Neuron (in vitro differentiated cells): ENCODE measurements around the gene GJB4.

ENCODE experiments used
- H2AFZ ChIP-seq: one replicate; pipeline ENCODE4 v1.6.1; 2013; ENCODE audit warnings: low read depth, mild to moderate bottlenecking, inconsistent platforms, low read length, moderate library complexity
- H3K27me3 ChIP-seq: one replicate; pipeline ENCODE4 v1.6.1; 2013; ENCODE audit warnings: low read length; ENCODE audit not compliant: insufficient read depth
- H3K36me3 ChIP-seq: one replicate; pipeline ENCODE4 v1.6.1; 2013; ENCODE audit warnings: low read length; ENCODE audit not compliant: insufficient read depth
- H3K4me1 ChIP-seq: one replicate; pipeline ENCODE4 v1.6.1; 2013; ENCODE audit warnings: low read length; ENCODE audit not compliant: insufficient read depth
- H3K4me3 ChIP-seq: 2 replicates; pipeline ENCODE4 v1.5.1; 2013; ENCODE audit warnings: mild to moderate bottlenecking, low read length, moderate library complexity
- H3K9me3 ChIP-seq: one replicate; pipeline ENCODE4 v1.6.1; 2013; ENCODE audit warnings: low read length

The GJB4 gene

DNA sequence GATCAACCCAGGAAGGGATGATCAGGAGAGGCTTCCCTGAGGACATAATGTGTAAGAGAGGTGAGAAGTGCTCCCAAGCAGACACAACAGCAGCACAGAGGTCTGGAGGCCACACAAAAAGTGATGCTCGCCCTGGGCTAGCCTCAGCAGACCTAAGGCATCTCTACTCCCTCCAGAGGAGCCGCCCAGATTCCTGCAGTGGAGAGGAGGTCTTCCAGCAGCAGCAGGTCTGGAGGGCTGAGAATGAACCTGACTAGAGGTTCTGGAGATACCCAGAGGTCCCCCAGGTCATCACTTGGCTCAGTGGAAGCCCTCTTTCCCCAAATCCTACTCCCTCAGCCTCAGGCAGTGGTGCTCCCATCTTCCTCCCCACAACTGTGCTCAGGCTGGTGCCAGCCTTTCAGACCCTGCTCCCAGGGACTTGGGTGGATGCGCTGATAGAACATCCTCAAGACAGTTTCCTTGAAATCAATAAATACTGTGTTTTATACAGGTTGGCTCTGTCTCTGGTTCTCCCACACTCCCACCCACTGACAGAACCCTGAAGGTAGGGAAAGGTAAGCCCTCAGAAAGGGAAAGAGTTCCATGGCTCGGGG is 26.4 kb downstream of the GJB4 start:
- no peak overlapping the region for H2AFZ ChIP-seq
- no peak overlapping the region for H3K4me3 ChIP-seq
- H3K27me3 ChIP-seq = peaks cover 27% of the 10 kb centered on the region
- no peaks in the 10 kb centered on the region for H3K4me1 ChIP-seq
- H3K9me3 ChIP-seq = no peaks in the 10 kb centered on the region
- H3K36me3 ChIP-seq = no peaks in the 10 kb centered on the region

- Histone ChIP-seq H3K27me3 (peaks cover 19% of the 10 kb centered on the region), H3K4me1 (no peaks in the 10 kb centered on the region), H3K4me3 (no peak overlapping the region), H3K9me3 (no peaks in the 10 kb centered on the region), H2AFZ (no peak overlapping the region), H3K36me3 (no peaks in the 10 kb centered on the region)
These were observed 27.2 kb downstream of the GJB4 start for GRCh38 chr1:34786521-34787325.

DNA sequence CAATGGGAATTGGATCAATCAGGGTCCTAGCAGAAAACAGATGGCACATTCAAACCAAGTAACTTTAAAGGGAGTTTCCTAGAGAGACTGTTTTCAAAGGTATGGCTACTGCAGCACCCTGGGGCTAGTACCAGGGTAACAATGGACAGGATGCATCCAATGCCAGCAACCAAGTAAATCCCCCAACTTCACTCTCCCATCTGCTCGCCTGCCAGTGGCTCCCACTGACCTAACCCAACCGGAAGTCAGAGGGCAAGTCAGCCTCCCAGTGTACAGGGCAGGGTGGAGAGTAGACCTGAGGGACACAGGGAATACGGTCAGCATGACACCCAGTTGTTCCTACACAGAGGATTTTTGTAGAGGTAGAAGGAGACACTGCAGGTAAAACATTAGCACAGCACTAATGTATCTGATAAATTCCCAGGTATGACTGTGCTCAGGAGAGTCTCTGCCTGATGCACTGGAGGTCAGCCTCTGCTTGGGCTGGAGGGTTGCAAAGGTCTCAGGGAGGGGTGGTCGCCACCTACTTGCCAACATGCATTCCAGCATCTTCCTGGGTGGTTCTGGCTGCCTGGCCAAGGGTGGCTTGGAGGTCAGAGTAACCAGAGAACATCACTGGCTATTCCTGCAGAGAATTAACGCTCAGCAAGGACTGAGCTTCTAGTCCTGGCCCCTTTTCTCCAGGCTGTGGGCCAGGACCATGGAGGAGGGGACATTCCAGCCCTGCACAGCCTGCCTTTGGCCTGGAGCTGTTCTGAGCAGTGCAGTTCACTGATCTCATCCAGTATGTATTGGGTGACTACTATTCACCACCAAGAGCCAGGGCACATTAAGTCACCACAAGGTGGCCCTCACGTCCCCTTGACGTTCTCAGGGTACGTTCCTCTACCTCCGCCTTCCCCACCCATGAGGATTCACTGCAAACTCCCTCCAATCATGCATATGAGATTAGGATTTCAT is 28.2 kb downstream of the GJB4 start:
- Histone ChIP-seq H3K27me3 (peaks cover 9% of the 10 kb centered on the region), H3K4me1 (no peaks in the 10 kb centered on the region), H3K4me3 (no peak overlapping the region), H3K36me3 (no peaks in the 10 kb centered on the region), H3K9me3 (no peaks in the 10 kb centered on the region), H2AFZ (no peak overlapping the region)

- no peak overlapping the region for H2AFZ ChIP-seq
- no peaks in the 10 kb centered on the region for H3K4me1 ChIP-seq
- H3K9me3 ChIP-seq = no peaks in the 10 kb centered on the region
- no peaks in the 10 kb centered on the region for H3K36me3 ChIP-seq
- H3K4me3 ChIP-seq = no peak overlapping the region
- no peaks in the 10 kb centered on the region for H3K27me3 ChIP-seq
These were observed 31.4 kb downstream of the GJB4 start for GRCh38 chr1:34790985-34791384.

- Histone ChIP-seq H3K36me3 (no peaks in the 10 kb centered on the region), H3K4me1 (no peaks in the 10 kb centered on the region), H2AFZ (no peak overlapping the region), H3K4me3 (no peak overlapping the region), H3K27me3 (no peaks in the 10 kb centered on the region), H3K9me3 (no peaks in the 10 kb centered on the region)
These were observed 32.9 kb downstream of the GJB4 start for GRCh38 chr1:34792424-34792823.

- H3K4me3 ChIP-seq = no peak within 1 kb of the TSS
- no peak within 1 kb of the TSS for H2AFZ ChIP-seq
- H3K9me3 ChIP-seq = no peaks in the 10 kb centered on the region
- H3K27me3 ChIP-seq = no peaks in the 10 kb centered on the region
- H3K36me3 ChIP-seq = no peaks in the 10 kb centered on the region
- H3K4me1 ChIP-seq = no peaks in the 10 kb centered on the region
These were observed 33.6 kb downstream of the GJB4 start, which contains the start of gene GJA4 for GRCh38 chr1:34792868-34793727. Gene GJA4, plus strand, starts transcription at chr1:34792999. Its CDS starts 1,215 bp downstream, at chr1:34794214.

DNA sequence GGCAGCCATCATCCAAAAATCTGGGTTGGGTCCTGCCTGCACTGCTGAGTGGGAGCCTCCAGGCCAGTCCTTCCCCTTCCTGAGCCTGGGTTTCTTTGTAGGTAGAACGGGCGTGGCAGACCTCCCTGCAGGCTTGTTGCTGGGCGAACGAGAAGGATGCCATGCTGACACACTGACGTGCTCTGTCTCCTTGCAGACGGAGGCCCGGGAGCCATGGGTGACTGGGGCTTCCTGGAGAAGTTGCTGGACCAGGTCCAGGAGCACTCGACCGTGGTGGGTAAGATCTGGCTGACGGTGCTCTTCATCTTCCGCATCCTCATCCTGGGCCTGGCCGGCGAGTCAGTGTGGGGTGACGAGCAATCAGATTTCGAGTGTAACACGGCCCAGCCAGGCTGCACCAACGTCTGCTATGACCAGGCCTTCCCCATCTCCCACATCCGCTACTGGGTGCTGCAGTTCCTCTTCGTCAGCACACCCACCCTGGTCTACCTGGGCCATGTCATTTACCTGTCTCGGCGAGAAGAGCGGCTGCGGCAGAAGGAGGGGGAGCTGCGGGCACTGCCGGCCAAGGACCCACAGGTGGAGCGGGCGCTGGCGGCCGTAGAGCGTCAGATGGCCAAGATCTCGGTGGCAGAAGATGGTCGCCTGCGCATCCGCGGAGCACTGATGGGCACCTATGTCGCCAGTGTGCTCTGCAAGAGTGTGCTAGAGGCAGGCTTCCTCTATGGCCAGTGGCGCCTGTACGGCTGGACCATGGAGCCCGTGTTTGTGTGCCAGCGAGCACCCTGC is 34.7 kb downstream of the GJB4 start:
- H3K27me3 ChIP-seq = no peaks in the 10 kb centered on the region
- no peak overlapping the region for H3K4me3 ChIP-seq
- H3K36me3 ChIP-seq = no peaks in the 10 kb centered on the region
- no peaks in the 10 kb centered on the region for H3K9me3 ChIP-seq
- no peaks in the 10 kb centered on the region for H3K4me1 ChIP-seq
- no peak overlapping the region for H2AFZ ChIP-seq

DNA sequence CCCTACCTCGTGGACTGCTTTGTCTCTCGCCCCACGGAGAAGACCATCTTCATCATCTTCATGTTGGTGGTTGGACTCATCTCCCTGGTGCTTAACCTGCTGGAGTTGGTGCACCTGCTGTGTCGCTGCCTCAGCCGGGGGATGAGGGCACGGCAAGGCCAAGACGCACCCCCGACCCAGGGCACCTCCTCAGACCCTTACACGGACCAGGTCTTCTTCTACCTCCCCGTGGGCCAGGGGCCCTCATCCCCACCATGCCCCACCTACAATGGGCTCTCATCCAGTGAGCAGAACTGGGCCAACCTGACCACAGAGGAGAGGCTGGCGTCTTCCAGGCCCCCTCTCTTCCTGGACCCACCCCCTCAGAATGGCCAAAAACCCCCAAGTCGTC is 35.2 kb downstream of the GJB4 start:
- Histone ChIP-seq H3K4me1 (no peaks in the 10 kb centered on the region), H3K27me3 (no peaks in the 10 kb centered on the region), H3K9me3 (no peaks in the 10 kb centered on the region), H3K4me3 (no peak overlapping the region), H3K36me3 (no peaks in the 10 kb centered on the region), H2AFZ (no peak overlapping the region)

GRCh38 chr1:34795916-34796315 is 36.4 kb downstream of the GJB4 start:
- Histone ChIP-seq H3K27me3 (no peaks in the 10 kb centered on the region), H3K9me3 (no peaks in the 10 kb centered on the region), H3K4me3 (no peak overlapping the region), H2AFZ (no peak overlapping the region), H3K36me3 (no peaks in the 10 kb centered on the region), H3K4me1 (no peaks in the 10 kb centered on the region)

- H3K27me3 ChIP-seq = no peaks in the 10 kb centered on the region
These were observed 37.5 kb downstream of the GJB4 start for GRCh38 chr1:34796990-34797389.

GRCh38 chr1:34800214-34800613 is 40.7 kb downstream of the GJB4 start:
- no peaks in the 10 kb centered on the region for H3K4me1 ChIP-seq
- no peaks in the 10 kb centered on the region for H3K27me3 ChIP-seq
- no peaks in the 10 kb centered on the region for H3K9me3 ChIP-seq
- no peaks in the 10 kb centered on the region for H3K36me3 ChIP-seq
- no peak overlapping the region for H2AFZ ChIP-seq
- no peak overlapping the region for H3K4me3 ChIP-seq

More at GRCh38 chr1:34796990-34797389, 37.5 kb downstream of the GJB4 start:
- Histone ChIP-seq H3K9me3 (no peaks in the 10 kb centered on the region), H3K4me3 (no peak overlapping the region), H3K4me1 (no peaks in the 10 kb centered on the region), H3K36me3 (no peaks in the 10 kb centered on the region), H2AFZ (no peak overlapping the region)

GRCh38 chr1:34803770-34804169 is 44.2 kb downstream of the GJB4 start:
- H3K4me1 ChIP-seq = no peaks in the 10 kb centered on the region
- no peaks in the 10 kb centered on the region for H3K9me3 ChIP-seq
- H3K27me3 ChIP-seq = no peaks in the 10 kb centered on the region
- H3K4me3 ChIP-seq = no peak overlapping the region
- H3K36me3 ChIP-seq = no peaks in the 10 kb centered on the region
- H2AFZ ChIP-seq = no peak overlapping the region
